AG09319 (cell line): ENCODE data around the gene MUS81.

ENCODE experiments used
- DNase-seq: peaks from one replicate; pipeline ENCODE4 v3.0.0-alpha.2; 2010; ENCODE audit warnings: low read depth; ENCODE audit errors: extremely low read depth
- TF ChIP-seq, protein P1 (sequence below): IDR thresholded peaks from 2 replicates; pipeline ENCODE4 v1.5.1; 2011; ENCODE audit warnings: low read depth, mild to moderate bottlenecking, inconsistent platforms, low read length, moderate library complexity

The MUS81 gene

DNA sequence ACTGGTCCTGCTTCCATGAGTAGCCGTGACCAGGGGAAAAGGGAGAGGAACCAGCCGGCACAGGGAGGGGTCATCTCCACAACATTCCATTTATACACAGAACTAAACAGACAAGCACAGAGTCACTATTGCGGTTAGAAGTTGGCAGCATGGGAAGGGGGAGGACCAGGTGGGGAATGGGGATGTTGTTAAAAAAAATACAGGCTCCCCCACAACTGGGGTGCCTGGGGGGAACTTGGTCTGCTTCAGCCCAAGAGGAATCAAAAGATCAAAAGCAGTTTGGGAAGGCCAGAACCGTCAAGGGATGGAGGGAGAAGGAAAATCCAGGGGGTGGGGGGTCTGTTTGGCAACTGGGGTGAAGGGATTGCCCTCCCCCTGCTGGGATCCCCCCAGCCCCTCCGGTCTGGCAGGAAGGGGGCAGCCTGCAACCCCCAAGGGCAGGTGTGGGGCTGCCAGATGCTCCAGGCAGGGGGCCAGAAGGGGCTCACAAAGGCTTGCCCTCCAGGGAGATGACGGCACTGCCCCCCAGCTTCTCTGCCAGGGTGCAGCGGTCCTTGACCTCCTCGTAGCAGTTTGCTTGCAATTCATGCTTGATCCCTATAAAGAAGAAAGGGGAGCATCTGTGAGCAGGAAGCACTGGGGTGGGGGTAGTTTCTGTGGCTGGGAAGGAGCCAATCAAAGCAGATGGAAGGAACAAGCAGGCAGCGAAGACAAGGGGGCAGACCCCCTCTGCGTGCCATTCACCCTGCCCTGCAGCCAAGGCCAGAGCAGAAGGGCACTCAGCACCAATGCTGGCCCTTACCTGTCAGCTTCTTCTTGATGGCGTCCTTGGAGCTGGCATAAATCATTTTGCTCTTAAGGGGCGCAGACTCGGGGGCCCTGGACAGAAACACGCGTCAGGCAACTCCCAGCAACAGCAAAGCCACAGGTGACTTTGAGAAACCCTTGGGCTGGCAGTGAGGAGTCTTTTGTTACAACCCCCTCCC, 5.1 kb upstream of the MUS81 start:
- TF ChIP-seq, protein P1, sequence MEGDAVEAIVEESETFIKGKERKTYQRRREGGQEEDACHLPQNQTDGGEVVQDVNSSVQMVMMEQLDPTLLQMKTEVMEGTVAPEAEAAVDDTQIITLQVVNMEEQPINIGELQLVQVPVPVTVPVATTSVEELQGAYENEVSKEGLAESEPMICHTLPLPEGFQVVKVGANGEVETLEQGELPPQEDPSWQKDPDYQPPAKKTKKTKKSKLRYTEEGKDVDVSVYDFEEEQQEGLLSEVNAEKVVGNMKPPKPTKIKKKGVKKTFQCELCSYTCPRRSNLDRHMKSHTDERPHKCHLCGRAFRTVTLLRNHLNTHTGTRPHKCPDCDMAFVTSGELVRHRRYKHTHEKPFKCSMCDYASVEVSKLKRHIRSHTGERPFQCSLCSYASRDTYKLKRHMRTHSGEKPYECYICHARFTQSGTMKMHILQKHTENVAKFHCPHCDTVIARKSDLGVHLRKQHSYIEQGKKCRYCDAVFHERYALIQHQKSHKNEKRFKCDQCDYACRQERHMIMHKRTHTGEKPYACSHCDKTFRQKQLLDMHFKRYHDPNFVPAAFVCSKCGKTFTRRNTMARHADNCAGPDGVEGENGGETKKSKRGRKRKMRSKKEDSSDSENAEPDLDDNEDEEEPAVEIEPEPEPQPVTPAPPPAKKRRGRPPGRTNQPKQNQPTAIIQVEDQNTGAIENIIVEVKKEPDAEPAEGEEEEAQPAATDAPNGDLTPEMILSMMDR: no peak
- DNase-seq: no peak

DNA sequence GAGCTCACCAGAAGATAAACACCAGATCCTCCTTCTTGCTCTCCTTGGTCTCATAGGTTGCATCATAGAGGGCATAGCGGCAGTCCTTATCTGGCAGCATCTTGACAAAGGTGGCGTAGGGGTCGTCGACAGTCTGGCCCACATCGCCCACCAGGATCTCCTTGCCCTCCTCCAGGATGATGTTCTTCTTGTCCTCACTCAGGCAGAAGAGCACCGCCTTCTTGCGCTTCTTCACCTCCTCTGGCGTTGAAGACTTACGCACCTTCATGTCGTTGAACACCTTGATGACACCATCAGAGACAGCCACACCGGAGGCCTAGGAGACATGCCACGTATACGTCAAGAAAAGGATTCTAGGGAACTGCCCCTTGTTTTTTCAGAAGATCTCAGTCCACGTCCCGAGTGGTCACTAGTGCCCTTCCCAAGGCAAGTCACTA, 4.3 kb upstream of the MUS81 start:
- no peak for DNase-seq
- TF ChIP-seq, protein P1: no peak

DNA sequence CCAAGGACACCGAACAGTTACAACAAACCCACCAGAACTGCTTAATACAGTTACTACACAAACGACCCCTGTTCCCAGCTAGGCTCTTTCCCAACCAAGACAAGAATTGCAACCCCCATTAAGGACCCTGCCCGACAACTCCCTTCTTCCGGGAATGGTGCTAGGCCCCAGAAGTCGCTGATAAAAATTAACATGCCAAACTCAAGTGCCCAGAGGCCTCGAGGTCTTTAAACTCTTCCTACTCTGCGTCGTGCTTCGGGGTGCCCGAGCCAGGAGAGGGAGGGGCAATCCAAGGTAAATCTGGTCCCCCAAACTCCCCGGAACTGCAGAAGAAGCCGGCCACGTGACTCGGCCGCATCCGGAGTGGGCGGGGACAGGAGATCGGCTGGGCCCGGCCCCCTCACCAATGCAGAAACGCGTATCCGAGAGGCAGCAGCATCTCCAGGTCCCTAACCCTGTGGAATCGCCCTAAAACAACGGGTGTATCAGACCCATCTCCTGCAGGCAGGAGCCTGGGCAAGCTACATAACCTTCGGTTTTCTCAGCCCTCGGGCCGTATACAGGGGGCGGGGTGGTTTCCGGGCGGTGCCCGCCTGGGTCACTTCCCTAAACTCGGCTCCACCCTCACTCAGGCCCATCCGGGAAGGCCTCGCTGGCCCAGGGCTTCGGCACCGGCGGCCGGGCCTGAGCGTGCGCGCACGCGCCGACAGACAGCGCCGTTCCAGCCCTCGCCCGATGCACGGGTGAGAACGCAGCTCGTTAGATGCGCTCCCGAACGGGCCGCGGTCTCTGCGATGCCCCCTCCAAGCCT, 3.3 kb upstream of the MUS81 start:
- DNase-seq: no peak
- TF ChIP-seq, protein P1: no peak

DNA sequence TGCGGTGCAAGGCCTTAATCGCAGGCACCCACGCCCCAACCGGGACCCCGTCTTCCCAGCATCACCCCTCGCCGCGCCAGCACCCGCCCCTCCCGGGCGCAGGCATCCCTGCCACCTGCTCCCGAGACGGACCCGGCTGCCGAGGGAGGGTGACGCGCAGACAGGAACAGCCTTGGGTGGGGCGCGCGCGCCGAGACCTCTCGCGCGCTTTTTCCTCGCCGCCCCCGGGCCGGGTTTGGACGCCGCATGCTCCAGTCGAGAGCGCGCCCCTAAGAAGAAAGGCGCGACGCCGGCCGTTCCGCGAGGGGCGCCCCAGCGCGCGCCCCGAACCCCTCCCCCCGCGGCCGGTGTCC, 2.8 kb upstream of the MUS81 start:
- DNase-seq: no peak
- TF ChIP-seq, protein P1: no peak

DNA sequence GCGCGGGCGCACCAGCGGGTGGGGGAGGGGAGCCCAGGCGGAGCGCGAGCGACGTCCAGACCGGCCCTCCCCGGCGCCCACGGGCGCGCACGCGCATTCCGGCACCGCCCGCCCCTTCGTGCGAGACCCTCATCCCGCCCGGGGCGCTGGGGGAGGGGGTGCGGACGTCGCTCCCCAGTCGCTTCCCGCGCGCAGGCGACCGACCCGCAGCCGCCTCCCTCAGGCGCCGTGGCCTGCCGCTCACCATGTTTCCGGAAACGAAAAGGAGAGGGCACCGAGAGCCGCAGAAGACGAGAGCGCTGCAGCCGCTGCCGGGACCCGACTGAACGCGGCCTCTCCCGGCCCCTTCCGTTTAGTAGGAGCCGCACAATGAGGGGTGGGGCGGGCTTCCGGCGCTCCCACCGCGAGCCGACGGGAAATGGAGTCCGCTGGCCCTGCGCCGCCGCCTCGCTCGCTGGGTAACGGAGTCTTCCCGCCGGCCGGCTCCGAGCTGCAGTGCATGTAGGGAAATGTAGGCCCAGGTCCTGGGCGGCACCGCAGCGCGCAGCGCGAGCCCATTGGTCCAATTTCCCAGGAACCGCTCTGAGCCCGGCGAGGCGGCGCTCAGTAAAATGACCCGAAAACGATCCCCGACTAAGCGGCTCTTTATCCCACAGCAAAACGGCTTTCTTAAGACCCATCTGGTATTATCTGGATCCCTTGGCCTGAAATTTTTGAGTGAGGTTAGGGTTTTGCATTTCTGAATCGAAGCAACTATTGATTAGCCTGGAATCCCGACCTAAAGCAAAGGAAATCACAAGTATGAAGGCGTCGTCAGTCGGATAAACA, 2.2 kb upstream of the MUS81 start, which contains the start of gene CFL1:
TSS of gene CFL1 (minus strand) at position 328 of the 828 bp plus-strand sequence. CDS start at position 247, 81 bp downstream.
- TF ChIP-seq, protein P1: no peak
- peak; percentile 94 for DNase-seq

DNA sequence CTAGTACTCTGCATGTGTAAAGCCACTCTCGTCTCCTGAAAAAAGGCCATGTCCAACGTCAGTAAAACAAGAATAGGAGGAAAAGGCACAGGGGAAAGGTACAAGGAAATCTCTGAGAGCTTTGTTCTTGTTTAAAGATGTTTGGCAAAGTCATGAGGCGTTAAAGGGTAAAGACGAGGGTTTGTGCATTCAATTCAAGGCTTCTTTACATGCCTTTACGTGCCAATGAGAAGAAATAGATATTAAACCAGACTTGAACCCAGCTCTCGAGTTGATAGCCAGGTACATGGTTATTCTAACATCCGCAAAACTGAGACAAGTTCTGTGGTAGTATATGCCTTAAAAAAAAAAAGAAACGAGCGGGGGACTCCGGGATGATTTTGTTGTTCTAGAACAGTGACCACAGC, 1.5 kb upstream of the MUS81 start:
- no peak for DNase-seq
- TF ChIP-seq, protein P1: no peak
